Keratinocyte (primary cell): ENCODE data around the gene GCC1.

Experiments used
- EZH2 ChIP-seq: IDR thresholded peaks from one replicate; pipeline ENCODE4 v1.6.1; 2012; ENCODE audit warnings: inconsistent platforms, mild to moderate bottlenecking, low read length, moderate library complexity
- TF ChIP-seq, protein P1 (sequence below), 3 experiments: IDR thresholded peaks in 1 of 3; conservative IDR thresholded peaks in 1 of 3; optimal IDR thresholded peaks in 1 of 3; 2 replicates in 2 of 3; 3 replicates in 1 of 3; pipeline versions ENCODE3 to v1.5.1; 2011; ENCODE audit warnings: low read length in 3 of 3, mild to moderate bottlenecking in 3 of 3, moderate library complexity in 2 of 3, control low read depth in 1 of 3, inconsistent platforms in 1 of 3; ENCODE audit not compliant: insufficient read depth in 2 of 3; ENCODE audit errors: extremely low read depth in 1 of 3

- TF ChIP-seq, protein P1, sequence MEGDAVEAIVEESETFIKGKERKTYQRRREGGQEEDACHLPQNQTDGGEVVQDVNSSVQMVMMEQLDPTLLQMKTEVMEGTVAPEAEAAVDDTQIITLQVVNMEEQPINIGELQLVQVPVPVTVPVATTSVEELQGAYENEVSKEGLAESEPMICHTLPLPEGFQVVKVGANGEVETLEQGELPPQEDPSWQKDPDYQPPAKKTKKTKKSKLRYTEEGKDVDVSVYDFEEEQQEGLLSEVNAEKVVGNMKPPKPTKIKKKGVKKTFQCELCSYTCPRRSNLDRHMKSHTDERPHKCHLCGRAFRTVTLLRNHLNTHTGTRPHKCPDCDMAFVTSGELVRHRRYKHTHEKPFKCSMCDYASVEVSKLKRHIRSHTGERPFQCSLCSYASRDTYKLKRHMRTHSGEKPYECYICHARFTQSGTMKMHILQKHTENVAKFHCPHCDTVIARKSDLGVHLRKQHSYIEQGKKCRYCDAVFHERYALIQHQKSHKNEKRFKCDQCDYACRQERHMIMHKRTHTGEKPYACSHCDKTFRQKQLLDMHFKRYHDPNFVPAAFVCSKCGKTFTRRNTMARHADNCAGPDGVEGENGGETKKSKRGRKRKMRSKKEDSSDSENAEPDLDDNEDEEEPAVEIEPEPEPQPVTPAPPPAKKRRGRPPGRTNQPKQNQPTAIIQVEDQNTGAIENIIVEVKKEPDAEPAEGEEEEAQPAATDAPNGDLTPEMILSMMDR (optimal IDR thresholded peaks at IDR 0.05 in 1 of 3, IDR thresholded peaks at IDR 0.05 in 1 of 3, conservative IDR thresholded peaks at IDR 0.05 in 1 of 3; ENCODE audit: extremely low read depth in 1 of 3, insufficient read depth in 2 of 3, low read length in 3 of 3), result no peak
- no peak for TF ChIP-seq EZH2
Observed at GRCh38 chr7:127609297-127609696, 23.9 kb upstream of the GCC1 start.
